Upper lobe of right lung (tissue), 1 donor: ENCODE measurements around the gene TRABD2B. TPM values are rescaled to one million over a fixed set of nuclear protein-coding genes. Genes with fewer than 3 reads are reported as not detected.
A peak's percentile ranks its signal among the peaks of the same experiment; 100 is the strongest.

Experiments
- ATAC-seq: fragments of 200-7000 bp; cut with Tn5 transposase; one replicate; pipeline ENCODE4 v1.9.1; 2020; ENCODE audit warnings: mild to moderate bottlenecking, moderate library complexity
- DNase-seq: peaks from one replicate; pipeline ENCODE4 v3.0.0-alpha.2; 2020
- H3K27ac ChIP-seq: fragments of 200-600 bp; one replicate; pipeline ENCODE4 v1.8.0; 2022
- H3K27me3 ChIP-seq: fragments of 200-600 bp; one replicate; pipeline ENCODE4 v1.8.0; 2022; ENCODE audit warnings: mild to moderate bottlenecking
- H3K36me3 ChIP-seq: fragments of 200-600 bp; one replicate; pipeline ENCODE4 v1.8.0; 2022
- H3K4me1 ChIP-seq: fragments of 200-600 bp; one replicate; pipeline ENCODE4 v1.8.0; 2022
- H3K4me3 ChIP-seq: fragments of 200-600 bp; one replicate; pipeline ENCODE4 v1.8.0; 2022; ENCODE audit warnings: mild to moderate bottlenecking
- H3K9me3 ChIP-seq: fragments of 200-600 bp; one replicate; pipeline ENCODE4 v1.8.0; 2022
- CTCF ChIP-seq: fragments of 200-600 bp; IDR thresholded peaks from one replicate; pipeline ENCODE4 v1.8.0; 2022; ENCODE audit warnings: antibody characterized with exemption
- intact Hi-C: fragments of 100-400 bp; cut with DNase I; formaldehyde crosslinking; loops from one replicate; pipeline ENCODE4 v1.11.0; 2022
- total RNA-seq: library from RNA; stranded (reverse); fragmentation: NEBNext Ultra II Directional; extraction: Animal tissue kit (Norgen Biotek cat#: 25700); gene quantifications from one replicate; pipeline ENCODE4 v1.2.1, GENCODE V29; 2021
- donor health status: DM: no; HTN: yes; CAD: no; lungs with severe emphysema.

Gene TRABD2B
- total RNA-seq, 1 donor from 2014 or later: 1.2 TPM

- no peak for TF ChIP-seq CTCF
- H3K27me3 ChIP-seq: no peaks in the 10 kb centered on the region
- no peak overlapping the region for H3K27ac ChIP-seq
- peak; percentile 15 for ATAC-seq
- DNase-seq: peak; percentile 18
- H3K4me1 ChIP-seq: no peaks in the 10 kb centered on the region
- no peak overlapping the region for H3K4me3 ChIP-seq
- intact Hi-C loops: no loop called here
- H3K36me3 ChIP-seq: no peaks in the 10 kb centered on the region
- H3K9me3 ChIP-seq: no peaks in the 10 kb centered on the region
These were observed 156.6 kb downstream of the TRABD2B start for GRCh38 chr1:47840393-47841190.

- no peak overlapping the region for H3K4me3 ChIP-seq
- TF ChIP-seq CTCF: no peak
- ATAC-seq: no peak
- intact Hi-C loops: no loop called here
- no peaks in the 10 kb centered on the region for H3K36me3 ChIP-seq
- no peaks in the 10 kb centered on the region for H3K4me1 ChIP-seq
- peak; percentile 32 for DNase-seq
- no peaks in the 10 kb centered on the region for H3K27me3 ChIP-seq
- no peak overlapping the region for H3K27ac ChIP-seq
- H3K9me3 ChIP-seq: peaks cover 8% of the 10 kb centered on the region
These were observed 157.8 kb downstream of the TRABD2B start for GRCh38 chr1:47839433-47839760.

GRCh38 chr1:47838562-47839432 lies 158.4 kb downstream of the TRABD2B start:
- ATAC-seq (no peak), DNase-seq (peak; percentile 30)
- H3K36me3 ChIP-seq: no peaks in the 10 kb centered on the region
- no peak overlapping the region for H3K27ac ChIP-seq
- intact Hi-C loops: no loop called here
- H3K4me1 ChIP-seq: no peaks in the 10 kb centered on the region
- no peaks in the 10 kb centered on the region for H3K27me3 ChIP-seq
- TF ChIP-seq CTCF: no peak
- H3K4me3 ChIP-seq: no peak overlapping the region
- peaks cover 8% of the 10 kb centered on the region for H3K9me3 ChIP-seq

- Histone ChIP-seq H3K27ac (no peak overlapping the region), H3K4me1 (no peaks in the 10 kb centered on the region), H3K27me3 (no peaks in the 10 kb centered on the region), H3K4me3 (no peak overlapping the region), H3K9me3 (peaks cover 8% of the 10 kb centered on the region), H3K36me3 (no peaks in the 10 kb centered on the region)
- DNase-seq (peak; percentile 21), ATAC-seq (no peak)
- no peak for TF ChIP-seq CTCF
- intact Hi-C loops: no loop called here
These were observed 159.2 kb downstream of the TRABD2B start for GRCh38 chr1:47837866-47838561.

- Histone ChIP-seq H3K9me3 (peaks cover 8% of the 10 kb centered on the region), H3K4me1 (no peaks in the 10 kb centered on the region), H3K27me3 (no peaks in the 10 kb centered on the region), H3K36me3 (no peaks in the 10 kb centered on the region), H3K4me3 (no peak overlapping the region), H3K27ac (no peak overlapping the region)
- intact Hi-C loops: no loop called here
- DNase-seq: peak; percentile 20
- no peak for ATAC-seq
- TF ChIP-seq CTCF: no peak
These were observed 159.9 kb downstream of the TRABD2B start for GRCh38 chr1:47837056-47837830.
